Left lobe of liver (tissue), 2 donors: ENCODE results near the gene ST13. TPM values are rescaled to one million over a fixed set of nuclear protein-coding genes. Genes with fewer than 3 reads are reported as not detected.
A peak's percentile ranks its signal among the peaks of the same experiment; 100 is the strongest.

Experiments
- ATAC-seq: fragments of 200-7000 bp; cut with Tn5 transposase; one replicate; pipeline ENCODE4 v1.9.1; 2020; ENCODE audit warnings: mild to moderate bottlenecking, moderate library complexity
- DNase-seq: peaks from one replicate; pipeline ENCODE4 v3.0.0-alpha.2; 2020; ENCODE audit warnings: low spot score
- total RNA-seq: library from RNA; stranded (reverse); gene quantifications from one replicate; pipeline ENCODE4 v1.2.1, GENCODE V29; 2021
- donor health status: DM: no; HTN: no; CAD: no; lungs with moderate emphysema.
- donor health status: DM: no; HTN: yes; CAD: no.

The ST13 gene
- 128 TPM for total RNA-seq

- peak; percentile 91 for ATAC-seq
Observed at GRCh38 chr22:40856513-40857308, at the start of gene ST13, which contains the start of gene XPNPEP3. Gene ST13 (minus strand): TSS chr22:40856639. CDS start chr22:40856540, 99 bp downstream. Gene XPNPEP3 (plus strand): TSS chr22:40857148. CDS start chr22:40857182, 34 bp downstream.

DNA sequence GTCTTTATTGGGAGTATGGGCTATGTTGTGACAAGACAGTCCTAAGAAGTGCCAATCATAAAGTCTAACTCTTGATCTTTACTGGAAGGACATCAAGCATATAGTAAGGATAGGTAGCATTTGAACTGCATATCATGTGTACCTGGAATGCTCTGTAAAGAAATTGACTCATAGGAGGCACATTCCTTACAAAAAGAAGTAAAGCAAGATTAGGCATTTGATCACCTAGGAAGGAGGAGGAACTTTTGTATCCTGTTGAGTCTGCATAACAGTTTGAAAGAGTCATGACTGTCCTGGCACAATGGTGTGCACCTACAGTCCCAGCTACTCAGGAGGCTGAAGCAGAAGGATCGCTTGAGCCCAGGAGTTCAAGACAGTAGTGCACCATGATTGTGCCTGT, 47.7 kb upstream of the ST13 start:
- ATAC-seq: no peak
- no peak for DNase-seq

More at GRCh38 chr22:40856513-40857308, at the start of gene ST13, which contains the start of gene XPNPEP3:
- peak; percentile 98 for DNase-seq

DNA sequence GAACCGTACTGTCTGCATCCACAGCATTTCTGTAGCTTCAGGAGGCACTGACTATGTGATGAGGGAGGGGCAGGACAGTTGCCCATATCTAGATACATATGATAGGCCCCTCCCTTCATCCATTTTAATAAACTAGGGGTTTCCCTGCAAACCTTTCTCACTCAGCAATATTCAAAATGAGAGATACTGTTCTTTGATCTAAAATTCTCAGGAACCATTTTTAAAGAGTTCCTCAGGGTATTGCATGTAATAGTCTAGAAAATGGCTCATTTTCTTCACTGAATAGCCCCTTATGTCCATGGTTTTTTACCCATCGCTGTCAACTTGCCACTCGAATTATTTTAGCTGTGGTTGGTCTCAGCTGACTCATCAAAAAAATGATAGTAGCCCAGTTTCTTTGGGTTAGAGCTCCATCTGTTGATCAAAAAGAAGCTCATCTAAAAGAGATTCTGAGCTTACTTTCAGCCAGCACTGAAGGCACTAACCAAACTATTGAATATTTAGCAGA, 42.5 kb upstream of the ST13 start:
- ATAC-seq (peak; percentile 96), DNase-seq (no peak)

DNA sequence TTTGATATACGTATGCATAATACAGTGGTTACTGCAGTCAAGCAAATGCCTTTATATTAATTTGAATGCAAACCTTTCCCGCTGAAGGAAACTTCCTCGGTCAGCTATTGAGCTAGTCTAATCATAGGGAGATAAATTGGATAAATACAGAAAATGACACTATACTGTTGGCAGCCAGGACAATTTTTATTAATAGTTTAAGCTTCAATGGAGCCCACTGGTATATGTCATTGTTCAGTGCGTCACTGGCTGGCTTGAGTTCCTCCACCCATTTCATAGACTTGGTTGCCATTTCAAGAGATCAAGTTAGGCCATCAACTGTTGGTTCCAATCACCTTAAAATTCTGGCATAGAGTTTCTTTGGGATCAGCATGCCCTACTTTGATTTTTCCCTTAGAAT, 38.0 kb upstream of the ST13 start:
- DNase-seq: no peak
- no peak for ATAC-seq

DNA sequence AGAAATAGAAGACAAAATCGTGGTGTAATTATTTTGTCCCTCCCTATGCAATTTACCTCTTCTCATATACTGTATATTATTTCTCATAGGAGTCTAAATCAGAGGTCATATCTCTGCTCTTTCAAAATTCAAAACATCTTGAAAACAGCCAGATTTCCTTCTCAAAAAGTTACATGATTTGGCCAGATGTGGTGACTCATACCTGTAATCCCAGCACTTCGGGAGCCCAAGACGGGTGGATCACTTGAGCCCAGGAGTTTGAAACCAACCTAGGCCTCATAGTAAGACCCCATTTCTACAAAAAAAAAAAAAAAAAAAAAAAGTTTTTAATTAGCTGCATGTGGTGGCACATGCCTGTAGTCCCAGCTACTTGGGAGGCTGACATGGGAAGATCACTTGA, 34.4 kb upstream of the ST13 start:
- DNase-seq (no peak), ATAC-seq (no peak)

DNA sequence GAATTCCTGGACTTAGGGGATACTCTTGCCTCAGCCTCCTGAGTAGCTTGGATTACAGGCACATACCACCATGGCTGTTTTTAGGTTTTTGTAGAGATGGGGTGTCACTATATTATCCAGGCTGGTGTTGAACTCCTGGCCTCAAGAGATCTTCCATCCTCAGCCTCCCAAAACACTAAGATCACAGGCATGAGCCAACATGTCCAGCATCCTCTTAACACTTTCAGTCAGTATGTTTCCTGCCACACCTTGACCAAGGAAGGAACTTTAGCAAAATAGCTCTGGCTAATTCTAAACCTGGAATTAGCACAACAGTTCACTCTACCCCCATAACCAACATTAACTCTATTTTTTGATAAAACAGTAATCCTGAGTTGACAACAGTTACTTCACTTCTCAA, 32.7 kb upstream of the ST13 start:
- no peak for DNase-seq
- no peak for ATAC-seq

DNA sequence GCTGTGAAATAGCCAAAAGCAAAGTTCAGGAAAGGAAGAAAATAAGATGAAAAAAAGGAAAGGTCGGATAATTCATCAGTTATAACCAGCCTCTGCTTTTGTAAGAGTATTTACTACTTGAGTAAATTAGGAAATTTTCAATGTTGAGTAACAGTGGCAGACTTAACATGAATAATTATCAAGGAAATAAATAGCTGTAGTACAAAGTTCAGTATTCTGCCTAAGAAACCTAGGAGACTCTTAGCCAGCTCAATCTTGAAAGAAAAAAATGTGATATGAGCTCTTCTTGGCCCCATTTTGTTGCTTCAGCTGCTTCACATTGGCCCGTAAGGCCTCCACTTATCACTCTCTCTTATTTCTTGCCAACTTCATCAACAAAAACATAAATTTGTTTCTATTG, 22.5 kb upstream of the ST13 start:
- DNase-seq (no peak), ATAC-seq (no peak)

DNA sequence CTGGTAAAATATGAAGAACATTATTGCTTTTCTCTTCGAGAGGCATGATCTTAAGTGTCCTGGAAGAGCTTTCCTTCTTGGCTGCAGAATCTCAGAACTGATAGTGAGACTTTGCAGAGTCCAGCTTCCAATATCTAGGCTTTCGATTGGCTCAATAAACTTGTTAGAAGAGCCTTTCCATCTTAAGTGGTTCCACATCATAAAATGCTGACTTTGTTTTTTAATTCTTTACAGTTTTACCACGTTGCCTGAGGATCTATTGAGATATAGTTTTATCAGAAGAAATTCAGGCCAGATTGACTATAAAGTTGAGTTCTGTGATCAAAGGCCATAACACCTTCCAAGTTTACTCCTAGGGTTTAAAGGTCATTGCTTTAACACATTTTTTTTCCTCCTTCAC, 21.0 kb upstream of the ST13 start:
- DNase-seq (no peak), ATAC-seq (no peak)

- DNase-seq (no peak), ATAC-seq (no peak)
Observed at GRCh38 chr22:40876907-40877306, 20.5 kb upstream of the ST13 start.

- no peak for DNase-seq
- ATAC-seq: no peak
Observed at GRCh38 chr22:40875111-40875510, 18.7 kb upstream of the ST13 start.

DNA sequence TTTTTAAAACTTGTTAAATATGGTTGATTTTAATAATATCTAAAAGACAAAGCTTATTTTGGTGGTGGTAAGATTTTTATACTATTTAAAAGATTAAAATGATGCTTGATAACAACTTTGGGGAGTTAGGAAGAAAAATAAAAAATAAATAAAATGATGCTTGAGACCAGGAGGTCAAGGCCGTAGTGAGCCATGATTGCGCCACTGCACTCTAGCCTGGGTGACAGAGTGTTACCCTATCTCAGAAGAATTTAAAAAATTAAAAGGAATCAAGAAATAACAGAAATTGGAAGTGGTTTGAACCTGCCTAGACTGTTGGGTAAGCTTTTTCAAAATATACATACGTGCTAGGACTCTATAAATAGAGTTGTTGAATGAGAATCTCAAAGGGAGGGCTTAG, 17.6 kb upstream of the ST13 start:
- ATAC-seq: no peak
- DNase-seq: no peak

GRCh38 chr22:40868379-40868778, 11.9 kb upstream of the ST13 start:
- DNase-seq (peak; percentile 61), ATAC-seq (peak; percentile 89)

DNA sequence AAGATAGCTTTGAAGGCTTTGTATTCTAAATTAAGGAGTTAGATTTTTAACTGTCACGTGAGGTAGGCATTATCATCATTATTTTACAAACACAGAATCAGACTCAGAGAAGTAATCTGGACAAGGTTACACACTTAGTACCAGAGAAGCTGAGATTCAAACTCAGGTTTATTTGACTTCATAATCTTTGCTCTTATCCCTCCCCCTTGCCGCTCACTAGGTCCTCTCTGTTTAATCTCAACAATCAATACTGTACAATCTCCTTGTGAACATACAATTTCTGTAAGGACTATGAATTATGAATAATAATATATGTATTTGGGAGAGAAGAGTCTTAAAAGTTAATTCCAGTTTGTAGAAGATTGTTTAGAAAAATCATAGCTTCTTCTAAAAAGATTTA, 10.7 kb upstream of the ST13 start:
- ATAC-seq: peak; percentile 35

GRCh38 chr22:40862537-40862936, 6.1 kb upstream of the ST13 start:
- DNase-seq: no peak
- ATAC-seq: no peak

More for the DNA sequence above, 10.7 kb upstream of the ST13 start:
- DNase-seq: no peak

DNA sequence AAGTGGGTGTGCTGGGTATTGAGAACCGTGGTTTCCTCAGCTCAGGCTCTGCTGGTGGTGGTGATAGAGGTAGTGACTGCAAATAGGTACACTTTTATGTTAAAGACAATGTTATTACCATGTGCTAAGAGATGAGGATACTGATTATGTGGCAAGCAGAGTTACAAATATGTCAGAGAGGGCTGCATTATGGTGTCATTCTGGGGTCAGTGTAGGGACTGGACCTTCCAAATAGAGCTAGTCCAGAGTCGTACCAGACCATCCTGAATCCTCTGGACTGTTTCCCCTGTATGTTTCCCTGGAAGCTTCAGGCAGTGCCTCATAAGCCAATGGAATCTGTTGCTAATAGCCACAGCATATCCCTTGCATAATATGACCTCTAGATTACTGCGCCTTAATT, 5.6 kb upstream of the ST13 start, which contains the start of gene DNAJB7:
Gene DNAJB7, minus strand, starts transcription at position 101 of the 400 bp plus-strand sequence. CDS start 119 bp downstream, outside the sequence.
- ATAC-seq (no peak), DNase-seq (no peak)

DNA sequence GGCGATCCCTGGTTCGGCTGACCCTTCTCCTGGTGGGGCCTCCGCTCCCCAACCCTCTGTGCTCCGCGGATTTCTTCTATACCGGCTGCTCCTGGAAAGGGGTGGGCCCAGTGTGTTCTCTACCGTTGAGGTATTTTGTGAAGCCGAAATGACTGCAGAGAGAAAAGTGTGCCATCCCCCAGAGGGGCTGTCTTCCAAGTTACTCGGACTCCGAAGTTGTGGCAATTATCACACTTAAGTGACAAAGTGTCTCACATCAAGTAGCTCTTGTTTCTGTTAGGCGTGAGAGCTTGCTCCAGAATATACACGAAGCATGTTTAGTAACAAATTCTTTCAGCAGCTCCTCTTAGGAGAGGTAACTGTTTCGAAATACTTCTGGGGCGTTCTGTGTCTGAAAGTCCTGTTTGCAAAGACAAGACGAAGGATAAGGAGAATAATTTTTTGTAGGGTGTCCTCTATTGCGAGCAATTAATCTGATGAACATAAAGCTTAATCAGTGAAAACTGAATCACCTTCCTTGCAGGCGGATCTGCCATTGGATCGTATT, 943 bp upstream of the ST13 start:
- DNase-seq: no peak
- ATAC-seq: no peak

DNA sequence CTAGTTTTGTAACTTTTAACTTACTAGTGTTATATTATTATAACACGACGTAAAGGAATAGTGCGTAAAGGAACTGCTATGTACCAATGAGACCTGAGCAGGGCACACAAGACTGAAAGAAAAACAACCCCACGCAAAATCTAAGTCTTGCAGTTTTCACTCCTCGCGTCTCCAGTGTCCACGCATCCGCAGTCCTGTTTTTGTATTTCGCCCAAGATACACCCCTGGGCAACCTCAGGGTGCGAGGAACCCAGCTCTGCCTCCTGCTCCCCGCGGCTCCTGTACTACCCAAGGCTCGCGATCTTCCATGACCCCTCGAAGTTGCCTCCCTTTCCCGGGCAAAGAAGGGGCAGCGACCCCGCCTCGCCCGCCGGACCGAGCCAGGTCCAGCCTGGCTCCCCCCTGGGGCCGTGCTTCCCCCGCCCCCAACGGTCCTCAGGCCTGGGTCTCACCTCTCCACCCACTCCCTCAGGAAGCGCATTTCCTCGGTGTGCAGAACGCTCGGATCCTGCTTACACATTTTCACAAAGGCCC, 393 bp downstream of the ST13 start:
- no peak for DNase-seq
- peak; percentile 31 for ATAC-seq

GRCh38 chr22:40855071-40855978, 1.1 kb downstream of the ST13 start:
- DNase-seq (no peak), ATAC-seq (no peak)

DNA sequence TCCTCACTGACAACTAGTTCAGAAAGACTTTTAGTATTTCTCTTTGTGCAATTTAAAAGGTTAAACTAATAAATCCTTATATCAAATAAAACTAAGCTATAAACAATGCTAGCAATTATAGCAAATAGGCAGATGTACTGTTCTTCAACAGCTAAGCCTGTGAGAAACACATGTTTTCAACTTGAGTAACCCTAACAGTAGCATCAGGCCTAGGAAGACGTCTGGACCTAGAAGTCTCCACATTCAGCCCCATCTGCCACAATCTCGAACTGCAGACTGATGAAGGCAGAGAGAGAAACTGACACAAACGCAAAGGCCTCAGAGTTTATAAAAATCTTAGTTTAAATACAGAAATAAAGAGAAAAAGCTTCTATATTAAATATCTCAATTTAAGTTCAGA, 2.5 kb downstream of the ST13 start:
- DNase-seq: no peak
- no peak for ATAC-seq

- ATAC-seq: no peak
- DNase-seq: no peak
Observed at GRCh38 chr22:40853333-40853732, 3.1 kb downstream of the ST13 start.

GRCh38 chr22:40845816-40846215, 10.6 kb downstream of the ST13 start:
- DNase-seq (peak; percentile 64), ATAC-seq (peak; percentile 78)
